Midbrain (tissue), 1 donor: ENCODE data around the gene DEGS2.
"Not testable (repeated sequence)": the region's sequence is repeated elsewhere in the genome, so short reads cannot be mapped to it uniquely, and the experiment has no call there.

Experiments
- DNase-seq: peaks from one replicate; lab custom pipeline; 2025; lab: John Stamatoyannopoulos, UW

The DEGS2 gene

GRCh38 chr14:100159094-100159864 lies at the start of gene DEGS2:
DEGS2 (minus strand) TSS chr14:100159645; CDS start chr14:100159587, 58 bp downstream.
- DNase-seq, result no peak

- DNase-seq, result not testable (repeated sequence)
Measured at GRCh38 chr14:100208136-100208535, 48.7 kb upstream of the DEGS2 start.

GRCh38 chr14:100207588-100207987 lies 48.1 kb upstream of the DEGS2 start:
- not testable (repeated sequence) for DNase-seq

- not testable (repeated sequence) for DNase-seq
Measured at GRCh38 chr14:100204835-100205167, 45.4 kb upstream of the DEGS2 start.

- no peak for DNase-seq
Measured at GRCh38 chr14:100203962-100204834, 44.8 kb upstream of the DEGS2 start.

- DNase-seq, result no peak
Measured at GRCh38 chr14:100203146-100203545, 43.7 kb upstream of the DEGS2 start.

GRCh38 chr14:100202712-100203111 lies 43.3 kb upstream of the DEGS2 start:
- no peak for DNase-seq

- no peak for DNase-seq
Measured at GRCh38 chr14:100201701-100202100, 42.3 kb upstream of the DEGS2 start.

GRCh38 chr14:100200311-100200710 lies 40.9 kb upstream of the DEGS2 start:
- DNase-seq, result no peak

GRCh38 chr14:100199240-100199860 lies 39.9 kb upstream of the DEGS2 start:
- no peak for DNase-seq

- peak; percentile 27 for DNase-seq
Measured at GRCh38 chr14:100193417-100194357, 34.2 kb upstream of the DEGS2 start.

- peak; percentile 98 for DNase-seq
Measured at GRCh38 chr14:100192672-100193416, 33.4 kb upstream of the DEGS2 start.

- no peak for DNase-seq
Measured at GRCh38 chr14:100192250-100192671, 32.8 kb upstream of the DEGS2 start.

GRCh38 chr14:100191584-100192249 lies 32.3 kb upstream of the DEGS2 start:
- DNase-seq, result no peak

GRCh38 chr14:100190126-100190525 lies 30.7 kb upstream of the DEGS2 start:
- no peak for DNase-seq

- no peak for DNase-seq
Measured at GRCh38 chr14:100188392-100189030, 29.1 kb upstream of the DEGS2 start.

GRCh38 chr14:100187247-100187833 lies 27.9 kb upstream of the DEGS2 start:
- no peak for DNase-seq

- not testable (repeated sequence) for DNase-seq
Measured at GRCh38 chr14:100181876-100182551, 22.6 kb upstream of the DEGS2 start.

GRCh38 chr14:100180671-100181070 lies 21.2 kb upstream of the DEGS2 start:
- DNase-seq, result not testable (repeated sequence)
